ENCODE data around the gene MRGPRE. TPM values are rescaled to one million over a fixed set of nuclear protein-coding genes. Genes with fewer than 3 reads are reported as not detected.
A peak's percentile ranks its signal among the peaks of the same experiment; 100 is the strongest.

Gene MRGPRE
- total RNA-seq, 4 donors from 2014 or later, result 1.2 TPM; not detected in 3

- Histone ChIP-seq H3K4me1 (peaks cover 0 to 15% (median 0%) of the 10 kb centered on the region in 4 donors), H3K4me3 (no peak overlapping the region), H3K9me3 (no peaks in the 10 kb centered on the region), H3K36me3 (no peaks in the 10 kb centered on the region), H3K27ac (no peak overlapping the region), H3K27me3 (peaks cover 0 to 9% of the 10 kb centered on the region in 2 donors)
- DNase-seq, result peak in 1 of 3 donors; percentile 48
- no peak for TF ChIP-seq CTCF (IDR thresholded peaks at IDR 0.05)
Observed at GRCh38 chr11:3203221-3204043, 28.8 kb downstream of the MRGPRE start.

- no peaks in the 10 kb centered on the region for H3K36me3 ChIP-seq
- no peak overlapping the region for H3K4me3 ChIP-seq
- no peak overlapping the region for H3K27ac ChIP-seq
- H3K9me3 ChIP-seq, result no peaks in the 10 kb centered on the region
- peaks cover 0 to 9% of the 10 kb centered on the region in 2 donors for H3K27me3 ChIP-seq
- no peak for TF ChIP-seq CTCF (IDR thresholded peaks at IDR 0.05)
- no peak for TF ChIP-seq POLR2A (IDR thresholded peaks at IDR 0.05)
- H3K4me1 ChIP-seq, result peaks cover 0 to 15% (median 0%) of the 10 kb centered on the region in 4 donors
- peak in 1 of 3 donors; percentile 42 for DNase-seq
Observed at GRCh38 chr11:3202759-3203158, 29.5 kb downstream of the MRGPRE start.

DNA sequence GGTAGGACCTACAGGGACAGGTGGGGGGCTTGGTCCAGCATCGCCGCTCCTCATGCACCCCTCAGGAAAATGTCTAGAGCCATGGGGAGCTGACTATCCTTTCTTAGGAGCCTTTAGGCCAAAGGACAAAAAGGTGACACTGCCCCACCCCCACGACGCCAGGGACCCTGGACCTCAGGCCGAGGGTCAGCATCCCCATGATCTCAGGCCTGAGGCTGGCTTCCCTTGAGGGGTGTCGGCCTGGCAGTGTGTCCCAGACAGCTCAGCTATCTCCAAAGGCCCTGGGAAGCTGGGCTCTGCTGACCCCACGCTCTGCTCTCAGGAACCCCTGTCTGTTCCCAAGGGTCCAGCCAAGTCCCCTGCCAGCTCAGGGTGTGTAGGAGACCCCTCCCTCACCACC, 29.9 kb downstream of the MRGPRE start:
- Histone ChIP-seq H3K36me3 (no peaks in the 10 kb centered on the region), H3K27ac (no peak overlapping the region), H3K9me3 (no peaks in the 10 kb centered on the region), H3K4me1 (peaks cover 0 to 15% (median 0%) of the 10 kb centered on the region in 4 donors), H3K27me3 (peaks cover 0 to 9% of the 10 kb centered on the region in 2 donors), H3K4me3 (no peak overlapping the region)
- TF ChIP-seq CTCF (IDR thresholded peaks at IDR 0.05) (no peak), POLR2A (IDR thresholded peaks at IDR 0.05) (no peak)
- DNase-seq, result peak in 1 of 3 donors; percentile 26

DNA sequence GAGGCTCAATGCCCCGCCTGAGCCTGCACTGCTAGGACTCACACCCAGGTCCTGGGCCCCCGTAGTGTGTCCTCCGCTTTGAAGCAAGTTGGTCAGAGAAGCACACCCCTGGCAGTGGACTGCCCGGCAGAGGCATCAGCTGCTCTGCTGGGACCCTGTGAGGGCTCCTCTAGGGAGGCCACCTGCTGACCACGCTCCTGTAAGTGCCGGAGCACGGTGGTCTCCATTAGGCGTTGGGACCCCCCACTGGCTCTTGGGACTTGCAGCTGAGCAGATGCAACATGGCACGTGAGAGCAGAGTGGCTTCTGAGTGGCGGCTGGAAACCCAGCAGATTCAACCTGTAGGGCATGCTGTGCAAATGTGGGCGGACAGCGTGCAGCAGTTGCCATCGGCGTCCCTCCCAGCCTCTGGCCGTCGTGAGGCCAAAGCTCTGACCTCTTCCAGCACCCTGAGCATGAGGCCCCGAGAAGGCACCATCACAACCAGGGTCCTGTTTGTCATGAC, 30.5 kb downstream of the MRGPRE start:
- H3K36me3 ChIP-seq, result no peaks in the 10 kb centered on the region
- DNase-seq, result peak in 1 of 3 donors; percentile 43
- H3K9me3 ChIP-seq, result no peaks in the 10 kb centered on the region
- no peak overlapping the region for H3K4me3 ChIP-seq
- H3K27ac ChIP-seq, result no peak overlapping the region
- TF ChIP-seq CTCF (IDR thresholded peaks at IDR 0.05) (no peak), POLR2A (IDR thresholded peaks at IDR 0.05) (no peak)
- H3K4me1 ChIP-seq, result peaks cover 0 to 15% (median 0%) of the 10 kb centered on the region in 4 donors
- H3K27me3 ChIP-seq, result peaks cover 0 to 9% of the 10 kb centered on the region in 2 donors

DNA sequence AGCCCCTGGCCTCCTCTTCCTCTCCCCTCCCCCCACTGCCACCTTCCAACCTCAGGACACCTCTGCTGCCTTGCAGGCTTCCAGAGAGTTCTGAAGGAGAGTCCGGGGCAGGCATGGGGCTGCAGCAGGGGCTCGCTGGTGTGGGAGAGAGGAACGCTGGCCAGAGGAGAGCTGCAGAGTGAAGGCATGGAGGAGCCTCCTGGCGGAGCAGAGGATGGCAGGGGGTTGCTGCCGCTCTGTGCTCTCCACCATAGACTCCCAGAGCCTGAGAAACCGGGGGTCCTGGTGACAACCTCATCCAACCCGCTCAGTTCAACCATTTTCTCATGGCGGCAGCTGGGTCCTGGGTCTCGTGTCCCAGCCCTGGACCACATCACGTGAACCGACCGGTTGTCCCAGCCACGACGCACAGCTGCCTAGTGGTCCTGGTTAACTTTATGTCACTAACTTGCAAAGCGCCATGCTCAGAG, 31.1 kb downstream of the MRGPRE start:
- peaks cover 0 to 9% of the 10 kb centered on the region in 2 donors for H3K27me3 ChIP-seq
- H3K4me3 ChIP-seq, result no peak overlapping the region
- peaks cover 0 to 15% (median 0%) of the 10 kb centered on the region in 4 donors for H3K4me1 ChIP-seq
- no peak for DNase-seq
- TF ChIP-seq POLR2A (IDR thresholded peaks at IDR 0.05) (no peak), CTCF (IDR thresholded peaks at IDR 0.05) (no peak)
- H3K27ac ChIP-seq, result no peak overlapping the region
- no peaks in the 10 kb centered on the region for H3K36me3 ChIP-seq
- no peaks in the 10 kb centered on the region for H3K9me3 ChIP-seq
